AML-193 (cell line): ENCODE results near the gene KCNQ1.

Experiments used
- DNase-seq, 2 experiments: peaks; one replicate each; lab custom pipeline; 2025; lab: John Stamatoyannopoulos, UW

KCNQ1 gene

GRCh38 chr11:2685566-2686359 is 241.0 kb downstream of the KCNQ1 start:
- DNase-seq: no peak

DNA sequence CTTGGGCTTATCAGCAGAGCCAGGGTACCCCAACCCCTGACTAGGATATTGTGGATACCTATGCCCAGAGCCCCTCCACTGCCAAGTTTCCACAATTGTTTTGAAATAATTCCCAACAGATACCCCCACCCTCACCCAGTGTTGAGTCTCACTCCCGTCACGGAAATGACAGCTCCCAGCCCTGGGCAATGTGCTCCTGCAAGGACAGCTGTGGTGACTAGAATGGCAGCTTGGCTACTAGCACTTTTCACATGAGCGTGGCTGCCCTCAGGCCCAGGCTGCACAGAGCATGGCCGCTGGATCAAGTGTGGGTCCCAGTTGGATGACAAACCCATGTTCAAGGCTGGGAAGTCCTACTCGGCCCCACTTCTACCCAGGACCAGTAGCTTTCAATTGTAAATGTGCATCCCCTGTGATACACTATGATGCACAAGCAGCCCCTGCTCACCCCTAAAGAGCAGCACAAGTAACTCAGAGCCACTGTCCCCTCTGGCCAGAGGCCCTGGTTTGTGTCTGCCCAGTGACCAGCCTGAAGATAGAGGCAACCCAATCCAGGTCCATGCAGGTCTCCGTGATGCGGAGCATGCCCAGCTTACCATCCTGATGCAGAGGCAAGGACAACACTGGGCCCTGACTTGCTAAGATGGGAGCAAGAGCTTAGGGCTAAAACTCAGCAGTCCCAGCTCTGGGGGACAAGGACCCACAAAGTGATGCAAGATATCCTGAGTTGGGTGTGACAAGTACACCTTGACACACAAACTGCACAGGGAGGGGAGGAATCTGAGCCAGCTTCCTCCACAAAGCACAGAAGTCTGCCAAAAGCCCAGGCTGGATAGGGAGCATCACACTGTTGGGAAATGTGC is 241.8 kb downstream of the KCNQ1 start:
- no peak for DNase-seq

GRCh38 chr11:2687223-2687530 is 242.4 kb downstream of the KCNQ1 start:
- DNase-seq: no peak

DNA sequence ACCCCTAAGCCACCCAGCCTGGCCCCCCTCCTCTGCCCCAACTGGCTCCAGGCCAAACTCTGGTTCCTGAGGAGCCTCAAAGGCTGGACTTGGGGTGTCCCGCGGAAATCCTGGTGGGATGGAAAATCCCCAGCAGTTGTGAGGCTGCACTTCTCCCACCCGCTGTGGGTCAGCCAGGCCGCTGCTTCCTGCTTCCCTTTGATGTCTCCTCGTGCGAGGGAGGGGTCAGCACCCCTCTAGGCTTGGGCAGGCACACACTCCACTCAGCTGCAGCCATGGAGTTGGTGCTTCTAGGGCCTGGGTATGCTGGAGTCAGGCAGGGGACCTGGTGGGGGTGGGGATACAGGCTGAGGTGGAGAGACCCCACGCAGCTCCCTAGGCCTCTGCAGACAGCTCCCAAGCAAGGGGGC is 243.0 kb downstream of the KCNQ1 start:
- DNase-seq: no peak

DNA sequence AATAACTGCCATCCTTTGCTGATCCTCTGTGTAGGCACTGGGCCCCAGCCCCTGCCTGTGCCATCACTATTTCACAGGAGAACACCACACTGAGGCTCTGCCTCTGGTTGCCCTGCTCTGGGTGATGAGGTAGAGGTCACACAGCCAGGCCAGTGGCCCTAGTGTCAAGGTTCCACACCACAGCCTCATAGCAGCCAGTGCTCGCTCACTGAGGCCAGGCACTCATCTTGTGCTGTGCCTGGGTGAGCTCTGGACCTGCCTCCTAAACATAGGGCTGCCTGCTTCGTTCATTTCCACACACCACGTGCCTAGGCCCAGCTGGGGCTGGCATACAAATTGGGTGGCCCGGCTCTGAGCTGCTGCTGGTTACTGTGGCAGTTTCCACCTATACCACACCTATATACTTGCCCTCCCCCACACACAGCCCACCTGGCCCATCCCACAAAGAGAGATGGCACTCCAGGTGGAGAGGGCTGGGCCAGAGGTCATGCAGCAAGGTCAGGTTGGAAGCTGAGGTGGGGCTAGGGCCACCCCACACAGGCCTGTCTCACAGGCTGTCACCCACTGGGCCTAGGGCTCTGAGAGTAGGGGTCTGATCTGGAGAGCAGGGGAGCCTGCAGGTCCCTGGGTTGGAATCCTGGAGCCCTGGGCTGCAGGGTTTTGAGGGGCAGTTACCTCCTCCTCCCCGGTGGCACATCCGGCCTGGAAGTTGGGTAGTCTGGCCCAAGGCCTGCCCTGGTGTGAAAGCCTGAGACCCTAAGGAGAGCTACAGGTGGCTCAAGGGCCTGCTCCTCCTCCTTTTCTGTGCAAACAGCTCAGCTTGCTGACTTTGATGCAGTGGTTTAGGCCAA is 243.8 kb downstream of the KCNQ1 start:
- no peak for DNase-seq

DNA sequence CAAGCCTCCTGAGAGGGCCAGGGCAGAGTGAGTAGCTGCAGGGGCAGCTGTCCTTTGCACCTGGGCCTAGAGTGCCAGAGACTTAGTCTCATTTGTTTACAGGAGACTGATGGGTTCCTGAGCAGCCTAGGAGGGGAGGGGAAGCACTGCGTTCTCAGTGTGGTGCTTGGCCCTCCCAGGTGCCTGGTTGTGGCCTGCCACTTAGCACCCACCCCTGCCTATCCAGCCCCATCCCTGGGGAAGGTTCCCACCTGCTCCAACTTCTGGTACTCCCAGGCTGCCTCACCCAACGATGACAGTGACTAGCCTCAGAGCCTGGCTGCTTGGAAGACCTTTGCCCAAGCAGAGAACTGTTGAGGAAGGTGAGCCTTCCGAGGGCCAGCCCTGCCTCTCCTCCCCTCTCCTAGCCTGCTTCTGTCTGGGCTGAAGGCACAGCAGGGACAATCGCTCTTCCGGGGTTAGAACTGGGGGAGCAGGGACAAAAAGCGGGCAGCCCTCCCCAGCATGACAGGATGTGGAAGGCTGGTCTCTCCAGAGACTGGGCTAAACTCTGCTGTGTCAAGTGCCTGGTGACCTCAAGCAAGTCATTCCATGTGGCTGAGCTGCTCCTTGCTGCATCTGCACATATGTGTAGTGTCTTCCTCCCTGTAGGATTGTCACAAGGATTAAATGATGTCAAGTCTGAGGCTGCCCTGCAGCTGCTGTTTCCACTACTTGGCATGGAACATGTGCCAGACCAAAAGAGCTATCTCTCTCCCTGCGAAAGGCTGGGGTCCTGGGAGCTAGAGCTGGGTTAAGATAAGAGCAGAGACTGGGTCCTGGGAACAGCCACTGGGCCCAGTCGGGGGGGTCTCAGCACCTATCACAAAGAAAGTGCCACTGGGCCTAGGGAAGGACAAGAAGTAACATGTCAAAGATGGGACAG is 245.1 kb downstream of the KCNQ1 start:
- no peak for DNase-seq

GRCh38 chr11:2690596-2691354 is 246.0 kb downstream of the KCNQ1 start:
- DNase-seq: no peak

DNA sequence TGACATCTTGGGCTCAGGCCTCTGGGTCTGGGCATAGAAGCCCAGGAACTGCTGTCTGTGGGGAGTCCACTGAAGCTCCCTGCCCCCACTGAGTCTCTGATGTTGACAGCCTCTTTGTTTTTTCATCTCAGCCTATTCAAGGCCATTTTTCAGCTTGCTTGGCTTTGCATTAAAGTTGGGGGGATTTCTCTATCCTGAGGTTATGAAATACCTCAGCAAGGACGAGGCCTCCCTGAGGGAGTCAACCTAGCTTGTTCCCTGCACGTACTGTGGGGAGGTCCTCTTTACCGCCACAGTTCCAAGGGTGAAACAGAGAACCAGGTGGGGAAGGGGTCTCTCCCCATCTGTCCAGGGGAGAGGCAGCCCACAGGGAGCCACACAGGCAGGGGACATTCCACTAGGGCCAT is 246.6 kb downstream of the KCNQ1 start:
- DNase-seq: no peak

DNA sequence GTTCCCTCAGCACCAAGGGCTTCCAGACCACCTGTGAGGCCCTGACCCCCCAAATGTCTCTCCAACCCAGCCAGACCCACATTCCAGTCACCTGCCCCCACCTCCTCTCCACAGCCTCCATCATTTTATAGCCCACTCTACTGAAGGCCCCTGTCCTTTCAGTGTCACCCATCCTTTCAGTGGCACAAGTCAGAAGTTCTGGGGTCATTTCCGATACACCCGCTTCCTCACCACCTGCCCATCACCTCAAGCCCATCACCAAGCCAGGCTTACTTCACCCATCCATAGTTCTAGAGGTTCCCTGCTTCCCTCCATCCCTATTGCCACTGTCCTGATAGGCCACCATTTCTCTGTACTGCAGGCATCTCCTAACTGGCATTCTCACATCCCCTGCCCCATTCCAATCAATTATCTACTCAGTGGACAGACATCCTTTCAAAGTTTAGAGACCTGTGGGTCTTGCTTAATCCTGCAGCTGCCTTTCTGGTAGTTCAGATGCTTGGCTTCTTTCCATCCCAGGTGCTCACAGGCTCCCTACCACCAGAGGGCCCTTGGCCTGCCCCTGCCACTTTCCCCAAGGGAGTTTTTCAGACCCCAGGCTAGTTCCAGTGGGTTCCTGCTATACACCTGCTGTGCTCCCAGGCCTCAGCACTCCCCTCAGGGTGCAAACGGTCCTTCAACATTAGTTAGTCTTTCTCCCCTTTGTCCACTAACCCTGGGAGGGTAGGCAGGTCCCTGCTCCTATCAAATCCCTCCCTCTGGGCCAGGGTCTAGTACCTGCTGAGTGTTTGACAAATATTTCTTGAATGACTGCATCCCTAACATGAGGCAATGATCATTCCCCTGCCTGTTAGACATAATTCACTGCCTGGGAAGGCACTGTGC is 247.4 kb downstream of the KCNQ1 start:
- no peak for DNase-seq

DNA sequence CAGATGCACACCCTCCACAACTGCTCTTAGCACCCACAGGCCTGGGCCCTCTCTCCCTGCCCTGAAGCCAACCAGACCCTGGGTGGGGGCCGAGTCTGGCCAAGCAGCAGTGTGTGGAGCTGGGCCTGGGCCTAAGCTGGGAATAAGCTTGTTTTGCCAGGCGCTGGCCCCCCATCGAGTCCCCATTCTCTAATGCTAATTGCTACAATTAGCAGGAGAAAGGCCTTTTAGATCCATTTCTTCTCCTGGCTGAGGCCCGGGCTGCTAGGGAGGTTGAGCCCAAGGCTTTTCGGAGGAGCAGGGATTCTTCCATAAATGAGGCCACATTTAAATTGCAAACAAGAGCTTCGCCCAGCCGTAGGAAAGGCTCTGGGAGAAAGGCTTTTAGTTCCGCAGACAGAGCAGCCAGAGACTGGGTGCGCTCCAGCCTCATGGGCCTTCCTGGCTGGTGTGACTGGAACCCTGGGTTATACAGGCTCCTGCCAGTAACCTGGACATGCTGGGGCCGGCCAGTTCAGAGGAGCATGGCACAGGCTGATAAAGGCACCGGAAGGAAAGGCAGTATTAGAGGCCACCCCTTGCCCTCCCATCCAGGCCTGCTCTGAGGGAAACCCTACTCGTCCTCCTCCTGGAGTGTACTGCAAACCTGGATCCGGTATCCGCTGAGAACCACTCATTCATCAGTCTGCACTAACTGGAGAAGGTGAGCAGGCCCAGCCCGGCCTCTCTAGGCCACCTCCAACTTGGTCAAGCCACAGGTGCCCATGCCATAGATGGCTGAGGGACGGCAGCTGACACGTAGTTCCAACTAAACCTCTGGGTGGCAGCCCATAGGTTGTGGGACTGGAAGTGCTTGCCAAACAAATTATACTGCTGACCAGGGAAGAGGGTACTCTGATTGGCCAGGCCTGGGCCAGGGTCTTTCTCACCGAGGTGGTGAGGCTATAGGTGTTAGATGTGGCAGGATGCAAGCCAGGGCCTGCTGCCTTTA is 248.8 kb downstream of the KCNQ1 start:
- no peak for DNase-seq

- no peak for DNase-seq
Observed at GRCh38 chr11:2694495-2694894, 249.7 kb downstream of the KCNQ1 start.

DNA sequence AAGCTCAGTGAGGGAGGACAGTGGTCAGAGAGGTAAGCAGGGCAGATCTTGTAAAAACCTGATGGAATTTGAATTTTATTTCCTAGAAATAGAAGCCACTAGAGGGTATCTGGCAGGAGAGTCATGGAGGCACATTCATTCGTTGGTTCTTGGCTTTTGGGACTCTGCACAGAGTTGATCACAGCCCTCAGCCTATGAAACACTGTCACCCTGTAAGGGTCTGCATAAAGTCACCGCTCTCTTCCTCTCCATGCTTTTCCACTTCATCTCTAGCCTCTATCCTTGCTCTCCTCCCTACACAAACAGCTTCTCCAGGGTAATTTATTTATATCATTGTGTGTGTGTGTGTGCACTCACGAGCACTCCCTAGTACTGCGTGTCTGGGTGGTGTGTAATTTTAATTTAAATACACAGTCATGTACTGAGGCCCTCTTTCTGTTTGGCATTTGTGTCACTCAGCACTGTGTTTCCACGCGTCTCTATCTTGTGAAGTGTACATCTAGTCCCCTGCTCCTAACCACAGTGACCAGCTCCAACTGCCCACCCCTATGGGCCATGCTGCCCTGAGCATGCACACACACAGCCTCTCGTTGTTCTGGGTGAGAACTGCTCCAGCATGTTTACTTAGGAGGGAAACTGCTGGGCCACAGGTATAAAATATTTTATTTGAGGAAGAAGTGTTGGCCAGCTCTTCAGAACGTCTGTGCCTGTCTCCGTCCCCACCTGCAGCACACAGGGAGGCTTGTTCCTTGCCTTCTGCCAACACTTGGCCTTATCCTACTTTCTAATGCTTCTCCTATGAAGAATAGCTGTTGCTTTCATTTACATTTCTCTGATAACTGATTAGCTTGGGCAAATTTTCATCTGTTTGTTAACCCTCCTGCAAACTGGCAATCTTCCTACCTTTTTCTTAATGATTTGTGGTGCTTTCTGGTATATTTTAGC is 250.5 kb downstream of the KCNQ1 start:
- DNase-seq: no peak

DNA sequence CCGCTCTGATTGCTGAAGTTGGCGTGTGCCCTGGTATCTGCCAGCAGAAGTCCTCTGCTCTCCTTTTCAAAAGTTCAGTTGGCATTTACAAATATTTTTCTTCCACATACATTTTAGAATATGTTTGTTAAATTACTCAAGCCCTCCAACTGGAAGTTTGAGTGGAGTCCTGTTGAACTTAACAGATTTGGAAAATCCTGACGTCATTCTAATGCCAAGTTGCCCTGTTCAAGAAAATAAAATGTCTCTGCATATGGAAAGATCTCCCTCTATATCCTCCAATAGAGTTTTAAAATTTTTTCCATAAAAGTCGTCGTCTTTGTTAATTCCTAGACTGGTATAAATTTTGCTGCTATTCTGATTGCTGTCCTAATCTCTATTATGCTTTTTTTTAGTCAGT is 251.6 kb downstream of the KCNQ1 start:
- DNase-seq: no peak

GRCh38 chr11:2697866-2698265 is 253.1 kb downstream of the KCNQ1 start:
- DNase-seq: no peak

DNA sequence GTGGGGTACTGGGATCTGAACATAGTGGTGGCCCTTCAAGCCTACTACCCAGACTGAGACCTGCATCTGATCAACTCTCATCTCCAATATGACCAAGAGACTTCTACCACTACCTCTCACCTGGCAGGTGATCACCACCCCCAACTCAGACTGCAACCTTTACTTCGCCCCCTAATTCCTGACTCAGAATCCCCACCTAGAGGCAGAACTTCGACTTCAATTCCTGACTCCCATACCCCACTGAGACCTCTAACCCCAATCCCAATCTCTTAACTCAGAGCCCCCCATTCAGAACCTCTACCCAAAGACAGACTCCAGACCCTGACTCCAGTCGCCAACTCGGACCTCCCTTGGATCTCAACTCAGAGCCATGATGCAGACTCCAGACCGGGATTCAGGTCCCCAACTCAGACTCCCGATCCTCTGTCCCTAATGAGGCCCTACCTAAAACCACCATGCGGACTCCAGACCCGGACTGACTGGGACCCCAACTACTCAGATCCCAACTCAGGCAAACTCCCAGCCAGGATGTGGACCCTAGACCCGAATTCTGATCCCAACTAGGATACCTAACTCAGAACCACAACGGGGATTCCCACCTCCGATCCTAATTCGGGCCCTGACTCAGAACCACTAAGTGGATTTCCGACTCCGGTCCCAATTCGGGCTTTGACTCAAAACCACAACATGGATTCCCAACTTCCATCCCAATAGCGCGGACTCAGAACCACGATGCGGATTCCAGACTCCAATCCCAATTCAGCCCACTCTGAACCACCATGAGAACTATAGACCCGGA is 253.8 kb downstream of the KCNQ1 start:
- no peak for DNase-seq

DNA sequence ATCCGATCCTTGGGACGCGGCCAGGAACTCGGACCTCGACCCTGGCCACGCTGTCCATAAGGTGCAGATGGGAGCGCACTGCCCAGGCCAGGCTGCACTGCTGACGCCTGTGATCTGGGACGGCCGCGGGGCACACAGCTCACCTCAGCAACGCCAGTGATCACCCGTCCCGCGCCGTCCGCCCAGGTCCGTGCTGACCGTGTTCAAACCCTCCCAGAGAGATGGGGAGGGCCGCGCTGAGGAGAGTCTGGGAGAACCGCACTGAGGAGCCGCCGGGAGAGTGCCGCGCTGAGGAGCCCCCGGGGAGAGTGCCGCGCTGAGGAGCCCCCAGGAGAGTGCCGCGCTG is 254.3 kb downstream of the KCNQ1 start:
- DNase-seq: no peak
